Kidney capillary endothelial cell (primary cell): ENCODE results near the gene SMYD4.
A peak's percentile ranks its signal among the peaks of the same experiment; 100 is the strongest.
"Not testable (repeated sequence)": the region's sequence is repeated elsewhere in the genome, so short reads cannot be mapped to it uniquely, and the experiment has no call there.

ENCODE experiments used
- DNase-seq: peaks from one replicate; pipeline ENCODE4 v3.0.0-alpha.2; 2018; ENCODE audit warnings: low spot score

SMYD4 gene

DNA sequence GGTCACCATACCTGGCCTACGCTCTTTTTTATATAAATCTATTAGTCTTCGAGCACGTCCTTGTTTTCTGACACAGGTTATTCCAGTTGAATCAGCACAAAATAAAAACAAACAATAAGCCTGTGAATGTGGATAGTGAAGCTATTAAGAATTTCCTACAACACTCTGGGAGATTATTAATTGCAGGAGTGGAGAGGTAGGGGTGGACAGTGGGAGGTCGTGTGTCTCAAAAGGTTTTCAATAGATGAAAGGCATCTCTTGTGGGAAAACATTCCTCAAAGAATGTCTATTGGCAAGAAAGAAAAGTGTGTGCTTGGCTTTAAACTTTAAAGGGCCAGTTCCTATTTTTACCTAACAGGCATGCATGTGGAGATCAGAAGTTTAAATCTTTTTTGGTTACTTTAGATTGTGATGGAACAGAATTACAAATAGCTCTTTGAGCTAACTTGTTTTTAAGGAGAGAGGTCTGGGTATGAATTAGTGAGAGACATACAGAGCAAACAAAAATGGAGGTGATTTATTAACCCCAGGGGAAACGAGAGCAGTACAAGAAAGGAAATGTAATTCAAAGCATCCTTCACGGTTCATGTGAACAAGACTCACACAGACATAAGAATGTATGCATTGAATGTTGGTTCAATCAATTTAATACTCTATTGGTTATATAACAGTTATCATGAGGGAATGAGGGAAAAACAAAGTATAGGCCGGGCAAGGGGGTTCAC lies 9.0 kb downstream of the SMYD4 start:
- no peak for DNase-seq

- DNase-seq: no peak
These were observed 16.6 kb downstream of the SMYD4 start for GRCh38 chr17:1813088-1813487.

GRCh38 chr17:1810450-1811103 lies 19.1 kb downstream of the SMYD4 start:
- no peak for DNase-seq

DNA sequence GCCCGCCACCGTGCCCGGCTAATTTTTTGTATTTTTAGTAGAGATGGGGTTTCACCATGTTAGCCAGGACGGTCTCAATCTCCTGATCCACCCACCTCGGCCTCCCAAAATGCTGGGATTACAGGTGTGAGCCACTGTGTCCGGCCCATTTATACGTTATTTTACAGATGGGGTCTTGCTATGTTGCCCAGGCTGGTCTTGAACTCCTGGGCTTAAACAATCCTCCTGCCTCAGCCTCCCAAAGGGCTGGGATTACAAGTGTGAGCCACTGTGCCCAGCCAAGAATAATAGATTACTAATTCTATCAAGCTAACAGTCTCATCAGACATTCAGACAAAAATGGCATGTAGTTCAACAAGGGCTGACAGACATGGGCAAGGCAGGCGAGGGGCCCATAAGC lies 19.9 kb downstream of the SMYD4 start:
- DNase-seq: not testable (repeated sequence)

GRCh38 chr17:1808644-1809043 lies 21.1 kb downstream of the SMYD4 start:
- no peak for DNase-seq

GRCh38 chr17:1807890-1808289 lies 21.8 kb downstream of the SMYD4 start:
- no peak for DNase-seq

DNA sequence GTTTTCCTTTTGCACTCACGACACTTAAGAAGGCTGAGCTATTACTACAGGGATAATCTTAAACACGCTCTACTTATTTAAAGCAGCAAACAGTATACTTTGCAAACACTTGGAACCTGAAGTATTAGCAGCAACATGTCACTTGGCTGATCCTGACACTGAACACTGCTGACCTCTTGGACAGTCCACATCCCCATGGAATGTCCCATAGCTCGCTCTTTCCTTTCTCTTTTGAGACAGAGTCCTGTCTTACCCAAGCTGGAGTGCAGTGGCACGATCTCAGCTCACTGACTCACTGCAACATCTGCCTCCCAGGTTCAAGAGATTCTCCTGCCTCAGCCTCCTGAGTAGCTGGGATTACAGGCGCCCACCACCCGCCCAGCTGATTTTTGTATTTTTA lies 26.4 kb downstream of the SMYD4 start:
- DNase-seq: no peak

- DNase-seq: no peak
These were observed 27.3 kb downstream of the SMYD4 start for GRCh38 chr17:1802429-1802828.

GRCh38 chr17:1800712-1801111 lies 29.0 kb downstream of the SMYD4 start:
- DNase-seq: no peak

DNA sequence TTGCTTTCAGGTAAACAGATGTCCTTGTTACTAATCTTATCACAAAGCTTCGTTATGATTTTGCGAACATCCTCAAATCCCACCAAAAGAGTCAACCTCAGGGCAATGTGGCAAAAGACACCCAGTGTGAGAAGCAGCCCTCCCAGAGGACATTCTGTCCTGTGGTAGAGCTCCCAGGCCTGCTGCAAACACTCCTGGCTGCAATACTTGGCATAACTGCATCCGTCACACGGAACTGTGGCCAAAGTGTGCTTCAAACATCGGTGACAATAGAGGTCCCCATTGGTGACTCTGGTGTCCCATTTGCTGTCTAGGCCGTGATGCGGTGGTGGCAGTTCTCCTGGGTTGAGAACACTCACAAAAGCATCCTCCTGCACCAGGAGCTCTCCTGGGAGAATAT lies 29.5 kb downstream of the SMYD4 start:
- DNase-seq: no peak

GRCh38 chr17:1797846-1798245 lies 31.9 kb downstream of the SMYD4 start:
- DNase-seq: not testable (repeated sequence)

DNA sequence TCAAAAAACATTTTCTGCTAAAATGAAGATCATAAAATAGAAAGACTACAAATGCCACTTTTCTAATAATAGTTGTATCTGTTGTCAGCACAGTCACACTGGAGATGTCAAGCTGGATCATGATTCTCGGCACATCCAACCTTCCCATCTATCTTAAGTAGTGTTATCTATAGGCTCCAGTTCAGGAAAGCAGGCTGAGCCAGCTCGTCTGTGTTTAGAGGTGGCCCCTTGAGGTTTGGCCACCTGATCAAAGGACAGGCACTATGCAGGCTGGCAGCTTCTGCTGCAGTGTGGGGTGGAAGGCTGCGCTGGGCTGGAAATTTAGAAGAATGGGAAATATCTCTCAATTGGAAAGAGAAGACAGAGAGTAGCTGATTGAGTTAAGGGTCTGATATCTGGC lies 32.4 kb downstream of the SMYD4 start:
- DNase-seq: no peak

DNA sequence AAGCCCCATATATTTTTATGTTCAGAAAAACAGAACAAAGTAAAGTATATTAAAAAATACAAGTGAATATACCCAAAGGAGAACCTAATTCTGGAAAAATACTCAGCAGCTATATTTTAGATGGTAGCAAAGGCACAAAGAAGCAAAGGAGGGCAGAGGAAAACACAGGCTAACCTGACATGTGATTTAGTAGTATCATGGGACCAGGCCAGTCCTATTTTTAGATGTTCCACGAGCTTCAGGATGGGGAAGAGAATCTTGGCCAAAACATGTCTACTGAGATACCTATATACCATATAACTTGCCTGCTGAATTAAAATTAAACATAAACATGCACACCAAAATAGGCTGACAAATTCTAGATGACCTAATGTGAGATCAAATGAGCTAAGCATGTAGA lies 32.9 kb downstream of the SMYD4 start:
- DNase-seq: no peak

DNA sequence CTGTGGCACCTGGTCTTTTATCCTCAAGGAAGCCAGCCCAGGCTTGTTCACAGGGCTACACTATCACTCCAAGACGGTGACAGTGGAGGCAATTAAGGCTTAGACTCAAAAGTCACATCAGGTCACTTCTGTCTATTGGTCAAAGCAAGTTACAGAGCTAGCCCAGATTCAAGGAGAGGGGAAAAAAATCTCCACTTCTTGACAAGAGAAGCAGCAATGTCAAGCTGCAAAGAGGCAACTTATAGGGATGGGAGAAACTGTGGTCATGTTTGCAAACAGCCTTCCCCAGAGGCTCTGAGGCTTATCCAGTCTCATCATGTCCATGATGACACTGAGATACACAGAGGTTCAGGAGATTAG lies 36.3 kb downstream of the SMYD4 start:
- DNase-seq: no peak

DNA sequence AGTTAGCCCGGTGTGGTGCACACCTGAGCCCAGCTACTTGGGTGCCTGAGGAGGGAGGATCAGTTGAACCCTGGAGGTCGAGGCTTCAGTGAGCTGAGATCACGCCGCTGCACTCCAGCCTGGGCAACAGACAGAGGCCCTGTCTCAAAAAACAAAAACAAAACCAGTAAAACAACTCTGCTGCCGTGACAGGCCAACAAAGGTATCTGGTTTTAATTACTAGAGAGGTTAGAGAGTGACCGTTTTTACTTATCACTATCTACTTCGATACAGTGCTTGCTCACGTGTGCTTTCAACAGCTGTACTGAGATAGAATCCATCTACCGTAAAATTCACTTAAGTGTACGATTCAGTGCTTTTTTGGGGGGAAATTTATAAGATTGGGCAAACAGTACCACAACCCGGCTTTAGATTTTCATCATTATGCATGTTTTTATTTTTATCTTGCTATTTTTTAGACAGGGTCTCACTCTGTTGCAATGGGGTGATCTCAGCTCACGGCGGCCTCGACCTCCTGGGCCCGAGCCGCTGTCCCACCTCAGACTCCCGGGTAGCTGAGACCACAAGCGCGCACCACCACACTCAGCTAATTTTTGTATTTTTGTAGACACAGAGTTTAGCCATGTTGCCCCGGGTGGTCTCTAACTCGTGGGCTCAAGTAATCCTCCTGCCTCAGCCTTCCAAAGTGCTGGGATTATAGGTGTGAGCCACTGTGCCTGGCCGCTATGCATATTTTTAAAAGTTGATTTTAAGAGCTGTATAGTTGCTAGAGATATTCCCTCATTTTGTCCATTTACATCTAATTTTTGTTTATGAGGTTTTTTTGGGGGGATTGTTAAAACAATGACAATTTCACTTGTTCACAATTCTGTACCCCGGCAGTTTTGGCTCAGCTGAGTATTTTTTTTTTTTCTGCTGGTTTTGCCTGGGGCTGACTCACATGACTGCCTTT lies 36.9 kb downstream of the SMYD4 start:
- DNase-seq: no peak

DNA sequence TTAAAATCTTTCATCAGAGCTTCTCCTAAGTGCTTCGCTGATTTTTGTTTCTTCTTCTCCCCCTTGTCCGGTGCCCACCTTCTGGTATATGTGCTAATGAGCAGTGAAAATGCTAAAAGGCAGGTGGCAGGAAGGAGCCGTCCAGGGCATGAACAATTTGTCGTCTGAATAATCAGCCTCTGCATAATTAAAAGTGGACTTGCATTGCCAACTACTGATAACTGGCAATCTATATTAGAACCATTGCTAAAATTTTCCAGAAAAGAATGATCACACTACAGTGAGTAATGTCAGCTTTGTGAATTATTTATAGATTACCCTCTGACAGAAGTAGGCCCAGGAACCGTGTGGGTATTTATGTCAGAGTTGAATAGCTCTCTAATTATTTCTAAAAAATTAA lies 39.8 kb downstream of the SMYD4 start:
- DNase-seq: no peak

DNA sequence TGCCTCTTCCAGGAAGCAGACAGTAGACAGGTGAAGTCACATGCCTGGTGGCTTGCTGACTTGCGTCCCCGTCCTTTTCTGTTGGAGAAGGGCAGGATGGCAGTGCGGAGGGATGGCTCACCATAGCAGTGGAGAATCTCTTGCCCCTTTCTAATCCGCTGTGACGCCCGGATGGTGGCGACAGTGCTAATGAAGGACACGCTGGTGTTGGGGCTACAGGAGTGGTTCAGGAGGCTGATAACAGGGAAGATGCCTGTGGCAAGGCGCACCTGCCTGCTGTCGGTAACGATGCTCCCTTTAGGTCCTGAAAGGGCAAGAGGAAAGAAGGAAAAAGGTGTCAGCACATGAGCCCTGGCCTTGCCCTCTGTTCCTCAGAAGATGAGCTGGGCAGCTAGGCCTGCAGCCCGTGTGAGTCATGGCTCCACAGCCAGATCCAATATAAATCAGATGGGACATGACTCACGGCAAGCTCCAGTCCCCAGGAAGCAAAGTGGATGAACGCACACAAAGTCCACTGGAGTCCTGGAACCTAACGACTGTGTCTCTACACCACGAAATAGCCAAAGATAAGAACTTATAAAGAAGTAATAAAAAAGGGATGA lies 42.3 kb downstream of the SMYD4 start:
- DNase-seq: peak; percentile 85

GRCh38 chr17:1786708-1787107 lies 43.0 kb downstream of the SMYD4 start:
- DNase-seq: no peak

DNA sequence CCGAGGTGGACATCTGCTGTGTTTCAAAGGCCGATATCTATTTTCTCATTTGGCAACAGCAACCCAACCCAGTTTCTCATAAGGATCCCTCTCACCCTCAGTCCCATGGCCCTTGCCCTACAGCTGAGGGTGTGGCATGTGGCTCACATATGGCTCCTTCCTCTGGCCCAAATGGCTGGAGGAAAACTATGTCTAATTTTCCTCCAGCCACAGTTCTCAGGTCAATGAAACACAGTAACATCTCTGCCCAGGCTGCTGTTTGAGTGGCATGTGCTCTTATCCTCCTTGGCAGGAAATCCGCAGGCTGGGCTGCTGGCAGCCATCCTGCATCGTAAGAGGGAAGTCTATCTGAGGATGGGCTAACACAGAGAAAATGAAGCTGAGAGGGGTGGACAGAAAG lies 43.8 kb downstream of the SMYD4 start:
- DNase-seq: no peak

- peak; percentile 13 for DNase-seq
These were observed 45.7 kb downstream of the SMYD4 start for GRCh38 chr17:1783834-1784611.

DNA sequence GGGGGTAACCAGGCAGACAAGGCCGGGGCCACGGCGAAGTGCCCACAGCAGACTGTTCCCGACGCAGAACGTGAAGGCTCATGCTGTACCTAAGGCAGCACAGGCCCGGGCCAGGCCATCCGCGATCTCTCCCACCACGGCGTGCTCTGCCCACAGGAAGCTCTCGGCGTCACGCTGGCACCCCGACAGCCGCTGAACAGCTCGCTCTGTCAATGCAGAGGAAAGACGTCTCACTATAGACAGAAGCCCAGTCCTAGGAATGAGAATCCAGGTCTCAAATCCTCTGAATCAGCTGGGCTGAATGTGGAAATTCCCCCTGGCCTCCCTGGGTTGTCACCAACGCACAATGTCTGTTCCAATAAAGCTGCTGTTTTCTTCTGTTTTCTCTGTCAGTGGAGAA lies 46.4 kb downstream of the SMYD4 start:
- no peak for DNase-seq

DNA sequence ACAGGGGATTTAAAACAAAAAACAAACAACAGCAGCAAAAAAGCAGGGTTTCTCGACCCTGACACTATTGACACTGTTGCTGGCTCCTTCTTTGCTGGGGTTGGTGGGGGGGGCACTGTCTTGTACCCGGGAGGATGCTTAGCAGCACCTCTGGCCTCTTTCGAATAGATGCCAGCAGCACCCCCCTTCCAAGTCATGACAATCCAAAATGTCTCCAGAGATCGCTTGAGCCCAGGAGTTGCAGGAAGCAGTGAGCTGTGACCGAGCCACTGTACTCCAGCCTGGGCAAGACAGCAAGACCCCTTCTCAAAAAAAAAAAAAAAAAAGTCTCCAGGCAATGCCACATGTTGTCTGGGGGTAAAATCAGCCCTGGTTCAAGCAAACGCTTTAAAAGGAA lies 47.5 kb downstream of the SMYD4 start:
- no peak for DNase-seq
